ENCODE data around the gene KHDRBS2.
"Not testable (repeated sequence)": the region's sequence is repeated elsewhere in the genome, so short reads cannot be mapped to it uniquely, and the experiment has no call there.

The KHDRBS2 gene

GRCh38 chr6:61835237-61835636, 450.8 kb downstream of the KHDRBS2 start:
- DNase-seq = no peak

GRCh38 chr6:61833176-61833755, 452.8 kb downstream of the KHDRBS2 start:
- no peak for DNase-seq

GRCh38 chr6:61817716-61818115, 468.3 kb downstream of the KHDRBS2 start:
- DNase-seq = no peak

GRCh38 chr6:61810047-61810446, 476.0 kb downstream of the KHDRBS2 start:
- no peak for DNase-seq

- DNase-seq = no peak
These were observed 476.9 kb downstream of the KHDRBS2 start for GRCh38 chr6:61809004-61809595.

GRCh38 chr6:61787998-61788397, 498.0 kb downstream of the KHDRBS2 start:
- no peak for DNase-seq

- not testable (repeated sequence) for DNase-seq
These were observed 516.6 kb downstream of the KHDRBS2 start for GRCh38 chr6:61769446-61769845.

GRCh38 chr6:61755739-61756138, 530.3 kb downstream of the KHDRBS2 start:
- DNase-seq = no peak

- no peak for DNase-seq
These were observed 534.0 kb downstream of the KHDRBS2 start for GRCh38 chr6:61751986-61752385.

GRCh38 chr6:61745994-61746393, 540.0 kb downstream of the KHDRBS2 start:
- DNase-seq = no peak

GRCh38 chr6:61711849-61712248, 574.2 kb downstream of the KHDRBS2 start:
- DNase-seq = no peak

GRCh38 chr6:61688165-61688564, 597.9 kb downstream of the KHDRBS2 start:
- DNase-seq = no peak

- no peak for DNase-seq
These were observed 603.5 kb downstream of the KHDRBS2 start for GRCh38 chr6:61682562-61682961.

GRCh38 chr6:61679625-61680024, 606.4 kb downstream of the KHDRBS2 start:
- DNase-seq = no peak

GRCh38 chr6:61675734-61676133, 610.3 kb downstream of the KHDRBS2 start:
- DNase-seq = no peak

- no peak for DNase-seq
These were observed 636.2 kb downstream of the KHDRBS2 start for GRCh38 chr6:61649845-61650244.

GRCh38 chr6:61640463-61640862, 645.6 kb downstream of the KHDRBS2 start:
- no peak for DNase-seq
